Pancreas (tissue), 10 donors: ENCODE results near the gene CCDC12. TPM values are rescaled to one million over a fixed set of nuclear protein-coding genes. Genes with fewer than 3 reads are reported as not detected.
A peak's percentile ranks its signal among the peaks of the same experiment; 100 is the strongest.

Experiments used
- ATAC-seq, 4 donors: fragments of 200-7000 bp; cut with Tn5 transposase; one replicate each; pipeline versions ENCODE4 v1.8.0 to v1.9.1; 2020; ENCODE audit warnings: mild to moderate bottlenecking in 4 of 4, moderate library complexity in 4 of 4
- DNase-seq, 6 donors: peaks; one replicate each; pipeline ENCODE4 v3.0.0-alpha.2; 2020
- FAIRE-seq: peaks from 2 replicates; lab custom pipeline; 2012; peaks lifted over from hg19 to GRCh38; lab: Jason Lieb, UNC
- H3K27ac ChIP-seq, 4 donors: fragments of 200-600 bp; sonication (generic); 1 replicate in 3 of 4; 2 replicates in 1 of 4; pipeline versions ENCODE4 v1.5.0 to v1.8.0; 2020
- H3K27me3 ChIP-seq, 4 donors: fragments of 200-600 bp; one replicate each; pipeline ENCODE4 v1.8.0; 2021
- H3K36me3 ChIP-seq, 3 donors: fragments of 200-600 bp; sonication (generic) in 1 of 3; one replicate each; pipeline versions ENCODE4 v1.5.0 to v1.8.0; 2020 to 2021
- H3K4me1 ChIP-seq, 3 donors: fragments of 200-600 bp; one replicate each; pipeline ENCODE4 v1.8.0; 2021
- H3K4me3 ChIP-seq, 4 donors: fragments of 200-600 bp; sonication (generic) in 2 of 4; one replicate each; pipeline versions ENCODE4 v1.5.0 to v1.8.0; 2020 to 2021
- H3K9me3 ChIP-seq, 4 donors: fragments of 200-600 bp; one replicate each; pipeline ENCODE4 v1.8.0; 2021
- CTCF ChIP-seq, 4 donors: fragments of 200-600 bp; sonication (generic) in 3 of 4; IDR thresholded peaks; one replicate each; pipeline versions ENCODE4 v1.5.0 to v1.8.0; 2021; ENCODE audit warnings: antibody characterized with exemption in 4 of 4
- WGBS, 2 donors: extraction: QIAGEN DNeasy Blood & Tissue Kit; methylation state at CpG; one replicate each; pipeline ENCODE4 v1.1.7; 2013; 5-methylcytosine and 5-hydroxymethylcytosine counted together
- intact Hi-C, 3 donors: fragments of 100-400 bp; cut with DNase I; formaldehyde crosslinking; loops; one replicate each; pipeline versions ENCODE4 v1.11.1 to v1.14.2; 2022
- polyA plus RNA-seq, 2 donors: library from polyadenylated mRNA; stranded (reverse); fragments of 200-250 nt; gene quantifications; one replicate each; pipeline ENCODE4 v1.2.3, GENCODE V29; 2013
- total RNA-seq, 6 donors: library from RNA; stranded (reverse); fragmentation: NEBNext Ultra II Directional in 4 of 6; extraction: Animal tissue kit (Norgen Biotek cat#: 25700) in 4 of 6; gene quantifications; one replicate each; pipeline versions ENCODE4 v1.2.1 to v1.2.4, GENCODE V29; 2021 to 2023
- donor health status: healthy with polysubstance abuse.
- donor health status: DM: no; HTN: no; CAD: no; lungs with moderate emphysema.
- donor health status: DM: no; HTN: no; CAD: no.
- donor health status: control.
- donor health status: control.
- donor health status: Bipolar disorder and iron deficiency.
- donor health status: DM: yes; HTN: yes; CAD: no.
- donor health status: DM: no; HTN: no; CAD: no.
- donor health status: DM: no; HTN: no; CAD: no.
- donor health status: DM: yes; HTN: yes; CAD: no.

Gene CCDC12
- total and polyA plus RNA-seq, 8 donors, result 20.7 to 82.8 (median 24.9) TPM

- H3K27ac ChIP-seq, result no peak overlapping the region
- no peak for TF ChIP-seq CTCF (IDR thresholded peaks at IDR 0.05)
- FAIRE-seq, result no peak
- peaks cover 6 to 22% (median 9%) of the 10 kb centered on the region in 3 donors for H3K4me1 ChIP-seq
- H3K36me3 ChIP-seq, result peaks cover 0 to 12% (median 8%) of the 10 kb centered on the region in 3 donors
- DNase-seq, result no peak
- no peak for ATAC-seq
- WGBS, 2 donors, result 92 to 96% methylated on average over 1 of the region's 1 CpG
- no peaks in the 10 kb centered on the region for H3K9me3 ChIP-seq
- intact Hi-C loops, result no loop called here
- H3K27me3 ChIP-seq, result no peaks in the 10 kb centered on the region
- no peak overlapping the region for H3K4me3 ChIP-seq
Observed at GRCh38 chr3:47019201-47019600, 42.7 kb upstream of the CCDC12 start.

GRCh38 chr3:47018269-47018611 is 41.7 kb upstream of the CCDC12 start:
- no peak for TF ChIP-seq CTCF (IDR thresholded peaks at IDR 0.05)
- Histone ChIP-seq H3K27ac (no peak overlapping the region), H3K36me3 (peaks cover 0 to 12% (median 8%) of the 10 kb centered on the region in 3 donors), H3K4me3 (no peak overlapping the region), H3K27me3 (no peaks in the 10 kb centered on the region), H3K9me3 (no peaks in the 10 kb centered on the region), H3K4me1 (peaks cover 6 to 22% (median 9%) of the 10 kb centered on the region in 3 donors)
- no peak for ATAC-seq
- DNase-seq, result no peak
- intact Hi-C loops, result no loop called here
- no peak for FAIRE-seq

GRCh38 chr3:47017504-47018268 is 41.1 kb upstream of the CCDC12 start:
- H3K27ac ChIP-seq, result no peak overlapping the region
- no peak for DNase-seq
- H3K4me1 ChIP-seq, result peaks cover 6 to 16% (median 6%) of the 10 kb centered on the region in 3 donors
- FAIRE-seq, result no peak
- no peak for ATAC-seq
- TF ChIP-seq CTCF (IDR thresholded peaks at IDR 0.05), result no peak
- intact Hi-C loops, result no loop called here
- H3K36me3 ChIP-seq, result peaks cover 0 to 12% (median 8%) of the 10 kb centered on the region in 3 donors
- 90 to 93% methylated on average over 6 of the region's 6 CpGs for WGBS, 2 donors
- H3K4me3 ChIP-seq, result no peak overlapping the region
- no peaks in the 10 kb centered on the region for H3K27me3 ChIP-seq
- H3K9me3 ChIP-seq, result no peaks in the 10 kb centered on the region

GRCh38 chr3:47016934-47017435 is 40.4 kb upstream of the CCDC12 start:
- peaks cover 0 to 12% (median 8%) of the 10 kb centered on the region in 3 donors for H3K36me3 ChIP-seq
- no peak overlapping the region for H3K4me3 ChIP-seq
- H3K27me3 ChIP-seq, result no peaks in the 10 kb centered on the region
- 72 to 90% methylated on average over 1 of the region's 1 CpG for WGBS, 2 donors
- no peaks in the 10 kb centered on the region for H3K9me3 ChIP-seq
- intact Hi-C loops, result no loop called here
- DNase-seq, result no peak
- no peak for FAIRE-seq
- peaks cover 0 to 11% (median 6%) of the 10 kb centered on the region in 3 donors for H3K4me1 ChIP-seq
- H3K27ac ChIP-seq, result peak overlapping the region in 1 of 4 donors; percentile 3
- TF ChIP-seq CTCF (IDR thresholded peaks at IDR 0.05), result no peak
- ATAC-seq, result peak in 2 of 4 donors; percentile 4 to 14
